HG03159 (cell line): ENCODE results near the gene CLCN6.

ENCODE experiments used
- ATAC-seq: cut with Tn5 transposase; IDR thresholded peaks from one replicate; pipeline ENCODE4 v1.9.1; 2021; ENCODE audit warnings: mild to moderate bottlenecking, moderate library complexity; ENCODE audit not compliant: unreplicated experiment

Gene CLCN6

GRCh38 chr1:11805422-11806306 is at the start of gene CLCN6, which contains the start of gene MTHFR:
Gene CLCN6 (plus strand): TSS chr1:11806191. CDS start chr1:11806263, 72 bp downstream.
Gene MTHFR (minus strand): TSS chr1:11805964. CDS start chr1:11803116, 2,848 bp downstream.
- ATAC-seq = peak; percentile 77

- no peak for ATAC-seq
Observed at GRCh38 chr1:11757047-11757446, 48.9 kb upstream of the CLCN6 start.

GRCh38 chr1:11759791-11760190 is 46.2 kb upstream of the CLCN6 start:
- ATAC-seq = no peak

DNA sequence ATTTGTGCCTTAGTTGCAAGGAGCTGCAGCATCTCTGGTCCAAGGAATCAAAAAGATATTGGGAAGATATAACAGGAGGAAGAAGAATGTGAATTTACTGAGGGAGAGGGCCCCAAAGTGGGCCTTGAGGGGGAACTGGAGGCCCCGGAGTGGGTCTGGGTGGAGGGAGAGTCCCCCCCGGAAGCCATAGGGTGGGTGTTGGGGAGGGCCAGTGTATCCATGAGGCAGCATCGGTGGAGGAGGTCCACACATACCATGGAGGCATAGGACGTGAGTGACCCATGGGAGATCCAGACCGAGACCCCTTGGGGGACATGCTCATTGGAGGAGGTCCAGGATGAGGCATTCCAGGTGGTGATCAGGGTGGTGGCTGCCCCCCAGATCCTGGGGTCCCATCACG is 44.7 kb upstream of the CLCN6 start:
- no peak for ATAC-seq

GRCh38 chr1:11761988-11762406 is 44.0 kb upstream of the CLCN6 start, which contains the start of gene C1orf167:
Gene C1orf167 (plus strand): TSS chr1:11762193. CDS start chr1:11764401, 2,208 bp downstream.
- no peak for ATAC-seq

DNA sequence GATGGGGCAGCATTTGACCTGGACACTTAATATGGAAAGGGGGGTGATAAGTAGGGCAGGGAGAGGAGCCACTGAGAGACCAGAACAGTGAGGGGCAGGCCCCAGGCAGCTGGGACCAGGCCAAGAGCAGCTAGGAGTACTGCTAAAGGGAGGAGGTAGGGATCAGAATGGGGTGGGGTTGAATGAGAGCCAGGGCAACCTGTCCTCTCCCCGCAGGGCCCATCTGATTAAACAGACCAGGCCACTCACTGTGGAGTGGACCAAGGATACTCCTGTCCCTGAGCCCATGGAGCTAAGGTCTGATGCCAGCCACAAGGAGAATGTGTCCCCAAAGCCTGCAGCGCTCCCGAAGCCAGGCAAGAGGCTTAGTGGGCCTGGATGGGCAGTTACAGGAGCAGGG is 41.9 kb upstream of the CLCN6 start:
- ATAC-seq = no peak

DNA sequence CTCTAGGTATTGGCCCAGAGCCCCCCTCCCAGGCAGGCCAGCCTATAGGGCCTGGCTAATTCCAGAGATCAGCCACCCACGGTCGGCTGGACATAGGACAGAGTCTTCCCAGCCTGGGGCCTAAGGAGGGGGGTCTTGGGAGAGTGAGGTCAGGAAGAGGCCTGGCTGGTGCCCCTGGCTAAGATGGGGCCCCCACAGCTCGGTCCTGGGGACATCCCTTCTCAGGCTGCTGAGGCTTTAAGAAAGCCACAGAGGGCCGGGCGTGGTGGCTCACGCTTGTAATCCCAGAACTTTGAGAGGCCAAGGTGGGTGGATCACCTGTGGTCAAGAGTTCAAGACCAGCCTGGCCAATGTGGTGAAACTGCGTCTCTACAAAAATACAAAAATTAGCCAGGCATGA is 41.5 kb upstream of the CLCN6 start:
- ATAC-seq = no peak

DNA sequence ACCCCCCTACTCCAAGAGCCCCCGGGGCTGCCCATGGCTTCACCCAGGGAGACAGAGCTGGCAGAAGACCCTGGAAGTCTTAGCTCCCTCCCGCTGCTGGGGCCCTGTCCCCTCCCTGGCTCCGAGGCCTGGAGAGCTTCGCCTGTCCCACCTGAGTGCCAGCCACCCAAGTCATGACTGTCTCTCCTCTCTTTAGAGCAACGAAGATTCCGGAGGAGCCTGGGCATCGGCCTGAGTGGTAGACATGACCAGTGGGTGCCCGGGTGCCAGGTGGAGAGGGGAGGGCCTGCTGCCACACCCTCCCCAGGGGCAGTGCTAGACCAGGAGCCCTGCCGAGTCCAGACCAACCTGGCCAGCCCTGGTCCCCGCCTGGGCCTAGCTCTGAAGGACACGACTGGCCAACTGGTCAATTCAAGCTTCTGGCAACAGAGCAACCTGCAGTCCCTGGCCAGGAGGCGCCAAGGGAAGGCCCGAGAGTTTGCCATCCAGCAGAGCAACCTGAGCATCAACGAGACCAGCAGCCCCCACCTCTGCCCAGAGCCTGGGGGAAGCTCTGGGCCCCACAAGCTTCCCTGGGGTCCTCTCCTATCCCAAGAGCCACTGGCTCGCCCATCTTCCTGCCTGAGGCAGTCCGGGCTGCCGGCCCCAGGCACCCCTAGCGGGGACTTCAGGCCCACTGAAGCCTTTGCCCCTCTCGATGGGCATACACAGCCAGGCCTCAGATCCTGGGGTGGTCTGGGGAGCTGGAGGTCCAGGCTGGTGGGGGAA is 40.1 kb upstream of the CLCN6 start:
- no peak for ATAC-seq

GRCh38 chr1:11766429-11766776 is 39.6 kb upstream of the CLCN6 start:
- ATAC-seq = no peak

GRCh38 chr1:11767922-11768704 is 37.9 kb upstream of the CLCN6 start:
- ATAC-seq = no peak

GRCh38 chr1:11768821-11769220 is 37.2 kb upstream of the CLCN6 start:
- ATAC-seq = no peak

DNA sequence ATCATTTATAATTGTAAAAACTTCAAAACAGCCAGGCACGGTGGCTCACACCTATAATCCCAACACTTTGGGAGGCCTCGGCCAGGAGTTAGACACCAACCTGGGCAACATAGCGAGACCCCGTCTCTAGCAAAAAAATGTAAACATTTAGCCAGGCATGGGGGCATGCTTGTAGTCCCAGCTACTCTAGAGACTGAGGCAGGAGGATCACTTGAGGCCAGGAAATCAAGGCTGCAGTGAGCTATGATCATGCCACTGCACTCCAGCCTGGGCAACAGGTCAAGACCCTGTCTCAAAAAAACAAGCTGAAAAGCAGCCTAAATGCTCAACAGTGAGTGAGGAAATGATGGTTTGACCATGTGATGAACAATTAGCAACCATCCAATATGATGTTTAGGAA is 36.7 kb upstream of the CLCN6 start:
- no peak for ATAC-seq

DNA sequence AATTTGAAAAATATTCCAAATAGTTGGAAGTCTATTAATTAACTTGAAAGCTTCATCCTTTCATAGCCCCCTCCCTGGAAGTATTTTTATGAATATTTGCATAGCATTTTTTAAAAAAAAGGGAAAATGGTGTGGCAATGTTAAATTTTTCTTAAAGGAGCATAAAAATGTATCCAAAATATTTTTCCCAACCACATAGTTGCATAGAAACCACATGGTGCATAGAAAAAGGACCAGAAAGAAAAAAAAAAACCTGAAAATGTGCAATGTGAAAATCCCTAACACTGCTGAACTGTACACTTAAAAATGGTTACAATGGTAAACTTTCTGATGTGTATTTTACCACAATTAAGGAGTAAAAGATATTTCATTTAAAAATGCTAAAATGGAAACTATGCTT is 36.0 kb upstream of the CLCN6 start:
- ATAC-seq = no peak

DNA sequence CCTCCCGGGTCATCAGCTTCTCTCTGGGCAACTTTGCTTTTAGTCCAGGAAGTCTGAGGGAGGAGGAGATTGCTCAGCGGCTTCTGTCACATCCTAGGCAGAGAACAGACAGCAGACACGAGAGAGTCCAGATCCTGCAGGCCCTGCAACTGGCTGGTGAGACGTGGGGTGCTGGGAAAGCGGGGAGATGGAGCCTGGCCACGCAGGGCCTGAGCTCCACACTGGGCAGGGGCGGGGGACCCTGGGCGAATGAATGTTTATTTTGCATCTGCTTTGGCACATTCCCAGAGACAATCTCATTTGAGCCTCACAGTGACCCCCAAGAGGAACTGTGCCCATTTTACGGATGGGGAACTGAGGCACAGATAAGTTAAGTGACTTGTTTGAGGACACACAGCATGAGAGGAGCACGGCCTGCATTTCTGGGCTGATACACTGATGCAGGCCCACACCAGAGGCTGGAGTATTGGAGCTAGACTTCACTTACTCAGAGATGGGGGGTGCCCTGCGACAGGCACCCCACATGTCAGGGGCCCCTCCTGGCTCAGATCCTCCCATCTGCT is 34.4 kb upstream of the CLCN6 start:
- ATAC-seq = no peak

DNA sequence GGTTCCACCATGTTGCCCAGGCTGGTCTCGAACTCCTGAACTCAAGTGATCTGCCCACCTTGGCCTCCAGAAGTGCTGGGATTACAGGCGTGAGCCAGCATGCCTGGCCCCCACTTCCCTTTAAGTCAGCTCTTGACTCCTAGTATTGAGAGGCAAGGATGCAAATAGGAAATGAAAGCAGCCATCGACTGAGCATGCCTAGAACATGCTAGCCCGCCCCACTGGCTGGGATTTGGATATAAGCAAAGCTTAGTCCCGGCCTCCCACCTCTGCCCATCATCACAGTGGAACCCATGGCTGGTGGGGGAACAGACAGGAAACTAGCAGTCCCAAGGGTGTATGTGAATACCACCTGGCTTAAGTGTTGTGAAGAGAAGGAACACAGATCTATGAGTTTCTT is 33.5 kb upstream of the CLCN6 start:
- ATAC-seq = no peak

- no peak for ATAC-seq
Observed at GRCh38 chr1:11774753-11775152, 31.2 kb upstream of the CLCN6 start.

GRCh38 chr1:11777658-11778322 is 28.2 kb upstream of the CLCN6 start:
- no peak for ATAC-seq

- no peak for ATAC-seq
Observed at GRCh38 chr1:11778336-11778735, 27.7 kb upstream of the CLCN6 start.

- ATAC-seq = no peak
Observed at GRCh38 chr1:11778844-11779623, 27.0 kb upstream of the CLCN6 start.
